ENCODE data around the gene SLIT3. TPM values are rescaled to one million over a fixed set of nuclear protein-coding genes. Genes with fewer than 3 reads are reported as not detected.

SLIT3 gene
- total RNA-seq, 1 donor from 2014 or later = 56.6 TPM

GRCh38 chr5:168961681-168962080 is 339.3 kb downstream of the SLIT3 start:
- Mint-ChIP-seq H3K27ac (no peak overlapping the region), H3K27me3 (peaks cover 15% of the 10 kb centered on the region), H3K4me1 (ENCODE audit: unreplicated experiment) (peaks cover 23% of the 10 kb centered on the region), H3K4me3 (no peak overlapping the region), H3K36me3 (peaks cover 4% of the 10 kb centered on the region), H3K9me3 (no peaks in the 10 kb centered on the region)
- DNase-seq (ENCODE audit: extremely low spot score, unreplicated experiment) = no peak
- TF ChIP-seq, protein P1, sequence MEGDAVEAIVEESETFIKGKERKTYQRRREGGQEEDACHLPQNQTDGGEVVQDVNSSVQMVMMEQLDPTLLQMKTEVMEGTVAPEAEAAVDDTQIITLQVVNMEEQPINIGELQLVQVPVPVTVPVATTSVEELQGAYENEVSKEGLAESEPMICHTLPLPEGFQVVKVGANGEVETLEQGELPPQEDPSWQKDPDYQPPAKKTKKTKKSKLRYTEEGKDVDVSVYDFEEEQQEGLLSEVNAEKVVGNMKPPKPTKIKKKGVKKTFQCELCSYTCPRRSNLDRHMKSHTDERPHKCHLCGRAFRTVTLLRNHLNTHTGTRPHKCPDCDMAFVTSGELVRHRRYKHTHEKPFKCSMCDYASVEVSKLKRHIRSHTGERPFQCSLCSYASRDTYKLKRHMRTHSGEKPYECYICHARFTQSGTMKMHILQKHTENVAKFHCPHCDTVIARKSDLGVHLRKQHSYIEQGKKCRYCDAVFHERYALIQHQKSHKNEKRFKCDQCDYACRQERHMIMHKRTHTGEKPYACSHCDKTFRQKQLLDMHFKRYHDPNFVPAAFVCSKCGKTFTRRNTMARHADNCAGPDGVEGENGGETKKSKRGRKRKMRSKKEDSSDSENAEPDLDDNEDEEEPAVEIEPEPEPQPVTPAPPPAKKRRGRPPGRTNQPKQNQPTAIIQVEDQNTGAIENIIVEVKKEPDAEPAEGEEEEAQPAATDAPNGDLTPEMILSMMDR (conservative IDR thresholded peaks at IDR 0.05) = no peak

- no peak for DNase-seq (ENCODE audit: extremely low spot score, unreplicated experiment)
- Mint-ChIP-seq H3K27me3 (peaks cover 6% of the 10 kb centered on the region), H3K4me1 (ENCODE audit: unreplicated experiment) (peaks cover 23% of the 10 kb centered on the region), H3K27ac (no peak overlapping the region), H3K36me3 (peaks cover 4% of the 10 kb centered on the region), H3K4me3 (no peak overlapping the region), H3K9me3 (no peaks in the 10 kb centered on the region)
- TF ChIP-seq, protein P1 (conservative IDR thresholded peaks at IDR 0.05) = no peak
Observed at GRCh38 chr5:168960497-168960896, 340.4 kb downstream of the SLIT3 start.

- Mint-ChIP-seq H3K9me3 (no peaks in the 10 kb centered on the region), H3K4me3 (no peak overlapping the region), H3K4me1 (ENCODE audit: unreplicated experiment) (peaks cover 10% of the 10 kb centered on the region), H3K27ac (no peak overlapping the region), H3K27me3 (peaks cover under 1% of the 10 kb centered on the region), H3K36me3 (no peaks in the 10 kb centered on the region)
- TF ChIP-seq, protein P1 (conservative IDR thresholded peaks at IDR 0.05) = no peak
- DNase-seq (ENCODE audit: extremely low spot score, unreplicated experiment) = no peak
Observed at GRCh38 chr5:168953351-168953750, 347.6 kb downstream of the SLIT3 start.

- H3K4me1 Mint-ChIP-seq (ENCODE audit: unreplicated experiment) = peaks cover 14% of the 10 kb centered on the region
- TF ChIP-seq, protein P1 (conservative IDR thresholded peaks at IDR 0.05) = no peak
- H3K27me3 Mint-ChIP-seq = peaks cover 3% of the 10 kb centered on the region
- no peaks in the 10 kb centered on the region for H3K9me3 Mint-ChIP-seq
- no peak overlapping the region for H3K27ac Mint-ChIP-seq
- DNase-seq (ENCODE audit: extremely low spot score, unreplicated experiment) = no peak
- no peaks in the 10 kb centered on the region for H3K36me3 Mint-ChIP-seq
- H3K4me3 Mint-ChIP-seq = no peak overlapping the region
Observed at GRCh38 chr5:168952196-168952595, 348.7 kb downstream of the SLIT3 start.

DNA sequence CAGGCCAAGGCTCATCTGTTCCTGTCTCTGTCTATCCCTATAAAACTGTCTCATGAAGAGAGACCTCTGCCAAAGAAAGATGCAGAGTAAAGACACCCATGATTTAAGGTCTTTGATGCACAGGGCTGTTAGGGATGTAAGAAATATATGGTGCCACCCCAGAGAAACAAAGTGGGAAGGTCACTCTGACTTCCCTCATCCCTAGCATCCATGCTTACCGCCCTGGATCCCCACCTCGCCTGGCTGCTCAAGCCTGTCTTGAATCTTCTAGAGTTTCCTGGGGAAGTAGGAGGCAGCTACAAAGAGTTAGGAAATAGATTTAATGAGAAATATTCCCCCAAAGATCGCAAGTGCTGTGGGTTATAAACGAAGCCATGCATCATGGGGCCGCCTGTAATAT is 349.2 kb downstream of the SLIT3 start:
- H3K27me3 Mint-ChIP-seq = peaks cover 7% of the 10 kb centered on the region
- H3K27ac Mint-ChIP-seq = no peak overlapping the region

More for the DNA sequence above, 349.2 kb downstream of the SLIT3 start:
- no peaks in the 10 kb centered on the region for H3K36me3 Mint-ChIP-seq
- peaks cover 18% of the 10 kb centered on the region for H3K4me1 Mint-ChIP-seq (ENCODE audit: unreplicated experiment)
- H3K9me3 Mint-ChIP-seq = no peaks in the 10 kb centered on the region
- no peak for DNase-seq (ENCODE audit: extremely low spot score, unreplicated experiment)
- TF ChIP-seq, protein P1 (conservative IDR thresholded peaks at IDR 0.05) = no peak
- no peak overlapping the region for H3K4me3 Mint-ChIP-seq
